PC-9 (cell line): ENCODE data around the gene TMEM198. TPM values are rescaled to one million over a fixed set of nuclear protein-coding genes. Genes with fewer than 3 reads are reported as not detected.
A peak's percentile ranks its signal among the peaks of the same experiment; 100 is the strongest.

Experiments used
- BruUV-seq: library from RNA; stranded (reverse); fragments of 400-500 nt; replicated peaks from 2 replicates; lab custom pipeline; 2021; lab: Mats Ljungman, UMichigan
- CTCF ChIA-PET: fragments of 300-600 bp; sonication (Branson Sonifier 250); formaldehyde crosslinking; loops from one replicate; lab custom pipeline; 2022; ENCODE audit warnings: antibody characterized with exemption; lab: Charles Lee
- POLR2A ChIA-PET: fragments of 300-600 bp; sonication (Branson Sonifier 250); formaldehyde crosslinking; loops from one replicate; lab custom pipeline; 2022; ENCODE audit warnings: antibody characterized with exemption; ENCODE audit not compliant: unreplicated experiment; lab: Charles Lee
- DNase-seq, 2 experiments: peaks; one replicate each; pipeline versions ENCODE4 v3.0.0 to v3.0.0-alpha.2; 2015 to 2022; ENCODE audit warnings: mixed read lengths in 1 of 2
- H2AFZ ChIP-seq: fragments of 200-600 bp; sonication (generic); 2 replicates; pipeline ENCODE4 v1.8.1; 2017; ENCODE audit warnings: antibody characterized with exemption
- H3F3A ChIP-seq: fragments of 200-600 bp; sonication (generic); 2 replicates; pipeline ENCODE4 v1.8.1; 2017; ENCODE audit warnings: antibody characterized with exemption, mild to moderate bottlenecking, low read depth; ENCODE audit not compliant: insufficient read depth
- H3K27ac ChIP-seq: fragments of 200-600 bp; sonication (generic); 2 replicates; pipeline ENCODE4 v1.6.1; 2016; ENCODE audit warnings: mixed run types
- H3K27me3 ChIP-seq: fragments of 200-600 bp; sonication (generic); 2 replicates; pipeline ENCODE4 v1.6.1; 2016; ENCODE audit warnings: low read depth, mixed run types; ENCODE audit not compliant: insufficient read depth
- H3K36me3 ChIP-seq: fragments of 200-600 bp; sonication (generic); 2 replicates; pipeline ENCODE4 v1.6.1; 2016; ENCODE audit warnings: low read depth, mixed run types
- H3K4me1 ChIP-seq: fragments of 200-600 bp; sonication (generic); replicated peaks from 2 replicates; pipeline ENCODE4 v1.6.1; 2016; ENCODE audit warnings: mixed run types; ENCODE audit not compliant: insufficient read depth
- H3K4me2 ChIP-seq: fragments of 200-600 bp; sonication (generic); 2 replicates; pipeline ENCODE4 v1.6.1; 2017; ENCODE audit warnings: mixed run types
- H3K4me3 ChIP-seq: fragments of 200-600 bp; sonication (generic); 2 replicates; pipeline ENCODE4 v1.6.1; 2016; ENCODE audit warnings: mixed run types
- H3K79me2 ChIP-seq: fragments of 200-600 bp; sonication (generic); 2 replicates; pipeline ENCODE4 v1.6.1; 2017; ENCODE audit warnings: low read depth, mixed run types
- H3K9me2 ChIP-seq: fragments of 200-600 bp; sonication (generic); 2 replicates; pipeline ENCODE4 v1.8.1; 2017; ENCODE audit warnings: mild to moderate bottlenecking; ENCODE audit not compliant: insufficient read depth
- H3K9me3 ChIP-seq: fragments of 200-600 bp; sonication (generic); 2 replicates; pipeline ENCODE4 v1.8.1; 2016; ENCODE audit warnings: low read depth; ENCODE audit not compliant: insufficient read depth
- H4K20me1 ChIP-seq: fragments of 200-600 bp; sonication (generic); 2 replicates; pipeline ENCODE4 v1.8.1; 2017; ENCODE audit not compliant: insufficient read depth
- CTCF ChIP-seq: fragments of 200-600 bp; sonication (generic); conservative IDR thresholded peaks from 2 replicates; pipeline ENCODE4 v1.6.1; 2017; ENCODE audit warnings: mixed run types, antibody characterized with exemption, mild to moderate bottlenecking, moderate library complexity
- EZH2 ChIP-seq: fragments of 200-600 bp; sonication (generic); IDR thresholded peaks from 2 replicates; pipeline ENCODE4 v1.8.0; 2017; ENCODE audit warnings: antibody characterized with exemption, low read depth
- intact Hi-C: fragments of 100-400 bp; cut with micrococcal nuclease; formaldehyde crosslinking; loops from one replicate; pipeline ENCODE4 v1.10.0; 2022; ENCODE audit not compliant: unreplicated experiment
- total RNA-seq: library from RNA; stranded (reverse); gene quantifications from 2 replicates; pipeline ENCODE4 v1.2.3, GENCODE V29; 2021

TMEM198 gene
- total RNA-seq, 1 experiment from 2014 or later = 3.6 TPM

DNA sequence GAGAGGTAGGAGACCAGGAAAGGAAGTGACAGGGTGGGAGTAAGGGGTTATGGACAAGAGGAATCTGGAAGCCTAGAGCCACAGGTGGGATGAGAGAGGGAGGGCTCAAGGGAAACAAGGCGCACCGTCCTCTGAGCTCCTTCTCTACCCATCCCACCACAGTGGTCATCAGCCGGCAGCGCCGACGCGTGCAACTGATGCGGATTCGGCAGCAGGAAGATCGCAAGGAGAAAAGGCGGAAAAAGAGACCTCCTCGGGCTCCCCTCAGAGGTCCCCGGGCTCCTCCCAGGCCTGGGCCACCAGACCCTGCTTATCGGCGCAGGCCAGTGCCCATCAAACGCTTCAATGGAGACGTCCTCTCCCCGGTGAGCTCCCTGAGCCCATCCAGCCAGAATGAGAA is 5.2 kb downstream of the TMEM198 start:
- Histone ChIP-seq H3K9me2 (no peaks in the 10 kb centered on the region), H4K20me1 (no peaks in the 10 kb centered on the region), H3K4me2 (no peak overlapping the region), H3F3A (no peaks in the 10 kb centered on the region), H3K4me1 (no peaks in the 10 kb centered on the region), H3K4me3 (no peak overlapping the region), H3K36me3 (no peaks in the 10 kb centered on the region), H3K27ac (no peak overlapping the region), H3K9me3 (no peaks in the 10 kb centered on the region), H2AFZ (no peak overlapping the region), H3K27me3 (no peaks in the 10 kb centered on the region), H3K79me2 (no peaks in the 10 kb centered on the region)
- TF ChIP-seq CTCF (no peak), EZH2 (no peak)
- BruUV-seq = no TSS peak
- ChIA-PET CTCF (no interaction called here), POLR2A (interaction anchor here (0.6 kb wide), 2 partner anchors 244 to 296 kb away, joined by 3 to 8 read pairs; partner anchors contain the start of gene TUBA4B)
- intact Hi-C loops = no loop called here
- DNase-seq = no peak

DNA sequence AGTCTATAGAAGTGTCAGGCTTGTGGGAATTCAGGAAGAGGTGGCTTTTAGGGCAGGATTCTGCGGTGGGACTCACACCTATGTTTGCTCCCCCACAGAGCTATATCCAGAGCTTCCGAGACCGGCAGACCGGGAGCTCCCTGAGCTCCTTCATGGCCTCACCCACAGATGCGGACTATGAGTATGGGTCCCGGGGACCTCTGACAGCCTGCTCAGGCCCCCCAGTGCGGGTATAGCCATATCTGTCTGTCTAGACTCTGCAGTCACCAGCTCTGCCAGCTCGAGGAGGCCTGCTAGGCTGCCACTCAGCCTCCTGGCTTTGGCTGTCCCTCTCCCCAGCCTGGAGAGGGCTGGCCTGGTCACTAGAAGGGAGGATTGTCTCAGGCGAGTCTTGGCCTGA is 5.8 kb downstream of the TMEM198 start:
- BruUV-seq = no TSS peak
- Histone ChIP-seq H3K9me2 (no peaks in the 10 kb centered on the region), H3K36me3 (no peaks in the 10 kb centered on the region), H3K27me3 (no peaks in the 10 kb centered on the region), H3K4me3 (no peak overlapping the region), H4K20me1 (no peaks in the 10 kb centered on the region), H3K9me3 (no peaks in the 10 kb centered on the region), H3F3A (no peaks in the 10 kb centered on the region), H3K4me2 (no peak overlapping the region), H3K79me2 (no peaks in the 10 kb centered on the region), H3K4me1 (no peaks in the 10 kb centered on the region), H2AFZ (no peak overlapping the region), H3K27ac (no peak overlapping the region)
- no peak for DNase-seq
- TF ChIP-seq EZH2 (no peak), CTCF (no peak)
- ChIA-PET CTCF (no interaction called here), POLR2A (no interaction called here)
- intact Hi-C loops = no loop called here

GRCh38 chr2:219551441-219552381 is 7.9 kb downstream of the TMEM198 start:
- ChIA-PET CTCF (interaction anchor here (0.6 to 1.3 kb wide), 3 partner anchors 10 to 1208 kb away, joined by 3 to 18 read pairs (median 13); no protein-coding TSS in a partner anchor), POLR2A (interaction anchor here (0.5 to 0.6 kb wide), 4 partner anchors 19 to 73 kb away, joined by 3 to 6 read pairs (median 3); a partner anchor contains a TSS)
- intact Hi-C loops = no loop called here
- no peak overlapping the region for H3K27ac ChIP-seq
- no peaks in the 10 kb centered on the region for H3K4me1 ChIP-seq
- H3K36me3 ChIP-seq = no peaks in the 10 kb centered on the region
- peak overlapping the region; percentile 79 for H2AFZ ChIP-seq
- H3K9me3 ChIP-seq = no peaks in the 10 kb centered on the region
- peak overlapping the region; percentile 57 for H3K4me3 ChIP-seq
- no peaks in the 10 kb centered on the region for H3K79me2 ChIP-seq
- H3F3A ChIP-seq = no peaks in the 10 kb centered on the region
- H3K9me2 ChIP-seq = no peaks in the 10 kb centered on the region
- no peaks in the 10 kb centered on the region for H4K20me1 ChIP-seq
- no peaks in the 10 kb centered on the region for H3K27me3 ChIP-seq
- H3K4me2 ChIP-seq = peak overlapping the region; percentile 88
- no peak for DNase-seq
- TF ChIP-seq EZH2 (no peak), CTCF (no peak)
- BruUV-seq = no TSS peak
